ENCODE results near the gene HSD17B2. TPM values are rescaled to one million over a fixed set of nuclear protein-coding genes. Genes with fewer than 3 reads are reported as not detected.

Gene HSD17B2
- total RNA-seq, 2 donors from 2014 or later: not detected

DNA sequence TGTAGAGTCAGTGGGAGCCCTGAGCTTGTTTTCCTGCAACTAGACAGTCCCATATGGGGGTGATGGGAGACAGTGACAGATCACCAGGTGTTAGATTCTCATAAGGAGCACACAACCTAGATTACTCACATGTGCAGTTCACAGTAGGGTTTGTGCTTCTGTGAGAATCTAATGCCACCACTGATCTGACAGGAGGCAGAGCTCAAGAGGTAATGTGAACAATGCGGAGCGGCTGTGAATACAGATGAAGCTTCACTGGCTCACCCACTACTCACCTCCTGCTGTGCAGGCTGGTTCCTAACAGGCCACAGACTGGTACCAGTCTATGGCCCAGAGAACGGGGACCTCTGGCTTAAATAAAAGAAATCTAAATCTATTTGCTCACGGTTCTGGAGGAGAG, 10.2 kb upstream of the HSD17B2 start:
- Histone ChIP-seq H3K9me3 (no peaks in the 10 kb centered on the region), H3K27ac (no peak overlapping the region), H3K4me1 (ENCODE audit: control insufficient read depth in 1 of 2, low read depth in 2 of 2) (no peaks in the 10 kb centered on the region), H3K27me3 (replicated peaks; ENCODE audit: insufficient read depth) (no peaks in the 10 kb centered on the region), H3K4me3 (no peak overlapping the region), H3K36me3 (no peaks in the 10 kb centered on the region)
- TF ChIP-seq, protein P1, sequence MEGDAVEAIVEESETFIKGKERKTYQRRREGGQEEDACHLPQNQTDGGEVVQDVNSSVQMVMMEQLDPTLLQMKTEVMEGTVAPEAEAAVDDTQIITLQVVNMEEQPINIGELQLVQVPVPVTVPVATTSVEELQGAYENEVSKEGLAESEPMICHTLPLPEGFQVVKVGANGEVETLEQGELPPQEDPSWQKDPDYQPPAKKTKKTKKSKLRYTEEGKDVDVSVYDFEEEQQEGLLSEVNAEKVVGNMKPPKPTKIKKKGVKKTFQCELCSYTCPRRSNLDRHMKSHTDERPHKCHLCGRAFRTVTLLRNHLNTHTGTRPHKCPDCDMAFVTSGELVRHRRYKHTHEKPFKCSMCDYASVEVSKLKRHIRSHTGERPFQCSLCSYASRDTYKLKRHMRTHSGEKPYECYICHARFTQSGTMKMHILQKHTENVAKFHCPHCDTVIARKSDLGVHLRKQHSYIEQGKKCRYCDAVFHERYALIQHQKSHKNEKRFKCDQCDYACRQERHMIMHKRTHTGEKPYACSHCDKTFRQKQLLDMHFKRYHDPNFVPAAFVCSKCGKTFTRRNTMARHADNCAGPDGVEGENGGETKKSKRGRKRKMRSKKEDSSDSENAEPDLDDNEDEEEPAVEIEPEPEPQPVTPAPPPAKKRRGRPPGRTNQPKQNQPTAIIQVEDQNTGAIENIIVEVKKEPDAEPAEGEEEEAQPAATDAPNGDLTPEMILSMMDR (IDR thresholded peaks at IDR 0.05): no peak
- DNase-seq (ENCODE audit: low spot score) (no peak), ATAC-seq (ENCODE audit: insufficient number of reproducible peaks, low FRiP score, low read depth) (no peak)

DNA sequence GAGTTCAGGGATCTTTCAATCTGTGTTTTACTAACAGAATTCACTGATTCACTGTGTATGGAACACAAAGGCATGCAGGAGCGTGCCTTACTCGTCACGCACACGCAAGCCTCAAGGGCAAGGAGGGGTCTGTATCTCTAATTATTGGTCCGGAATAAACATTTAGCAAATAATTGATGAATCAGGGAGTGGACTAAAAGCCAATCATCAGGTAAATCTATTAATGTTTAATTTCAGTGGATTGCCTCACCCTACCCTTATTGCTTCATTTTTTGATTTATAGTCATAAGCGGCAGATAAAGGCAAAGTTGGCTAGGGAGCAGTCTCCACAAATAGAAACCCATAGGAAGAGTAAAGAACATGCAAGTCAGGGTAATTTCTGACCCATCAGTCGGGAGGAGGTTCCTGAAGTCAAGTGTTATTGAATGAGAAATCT, 7.4 kb upstream of the HSD17B2 start:
- TF ChIP-seq, protein P1 (IDR thresholded peaks at IDR 0.05): no peak
- H3K27ac ChIP-seq: no peak overlapping the region
- DNase-seq (ENCODE audit: low spot score) (no peak), ATAC-seq (ENCODE audit: insufficient number of reproducible peaks, low FRiP score, low read depth) (no peak)
- no peaks in the 10 kb centered on the region for H3K4me1 ChIP-seq (ENCODE audit: control insufficient read depth in 1 of 2, low read depth in 2 of 2)
- H3K36me3 ChIP-seq: no peaks in the 10 kb centered on the region
- no peaks in the 10 kb centered on the region for H3K9me3 ChIP-seq
- no peak overlapping the region for H3K4me3 ChIP-seq
- H3K27me3 ChIP-seq (replicated peaks; ENCODE audit: insufficient read depth): no peaks in the 10 kb centered on the region

DNA sequence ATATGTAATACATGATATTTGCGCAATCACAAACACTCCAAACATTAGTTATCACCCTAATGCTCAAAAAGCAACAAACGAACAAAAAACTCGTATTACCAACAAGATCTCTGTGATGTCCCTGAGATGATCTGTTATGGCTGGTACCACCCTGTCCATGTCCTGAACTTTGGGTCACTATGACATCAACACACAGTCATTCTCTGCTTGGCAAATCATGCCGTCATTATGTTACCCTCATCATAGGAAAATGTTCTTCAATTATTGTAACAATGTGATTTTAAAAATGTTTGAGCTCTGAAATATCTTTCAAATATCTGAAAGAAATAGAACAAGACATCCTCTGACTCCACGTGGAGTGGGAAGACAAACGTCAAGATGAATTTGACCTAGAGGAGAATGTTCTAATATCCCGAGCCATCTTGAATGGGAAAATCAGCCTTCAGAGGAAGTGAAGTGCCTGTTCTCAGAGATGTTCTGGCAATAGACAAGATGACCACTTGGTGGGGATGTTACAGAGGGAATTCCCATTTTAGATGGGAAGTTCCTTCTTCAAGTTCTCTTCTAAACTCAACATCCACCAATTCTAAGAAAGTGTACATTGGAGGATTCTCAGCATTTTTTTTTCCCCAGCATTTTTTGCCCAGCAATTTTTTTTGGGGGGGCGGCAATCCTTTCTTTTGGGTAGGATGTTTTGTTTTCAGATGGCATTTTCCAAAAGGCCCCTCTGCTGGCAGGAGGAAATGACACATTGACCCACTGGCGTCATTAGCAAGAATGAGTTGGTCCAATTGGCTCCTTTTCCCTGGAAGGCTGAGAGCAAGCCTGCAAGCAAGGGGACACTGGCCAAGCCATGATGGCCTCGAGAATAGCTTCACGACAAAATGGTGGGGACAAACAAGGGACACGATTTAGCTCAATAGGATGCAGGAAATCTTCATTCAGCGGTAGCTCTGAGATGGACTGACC, 3.7 kb upstream of the HSD17B2 start:
- ATAC-seq (ENCODE audit: insufficient number of reproducible peaks, low FRiP score, low read depth): no peak
- no peaks in the 10 kb centered on the region for H3K36me3 ChIP-seq
- H3K4me1 ChIP-seq (ENCODE audit: control insufficient read depth in 1 of 2, low read depth in 2 of 2): no peaks in the 10 kb centered on the region
- no peaks in the 10 kb centered on the region for H3K9me3 ChIP-seq
- no peaks in the 10 kb centered on the region for H3K27me3 ChIP-seq (replicated peaks; ENCODE audit: insufficient read depth)
- no peak overlapping the region for H3K4me3 ChIP-seq
- DNase-seq (ENCODE audit: low spot score): no peak
- H3K27ac ChIP-seq: no peak overlapping the region
- TF ChIP-seq, protein P1 (IDR thresholded peaks at IDR 0.05): no peak

DNA sequence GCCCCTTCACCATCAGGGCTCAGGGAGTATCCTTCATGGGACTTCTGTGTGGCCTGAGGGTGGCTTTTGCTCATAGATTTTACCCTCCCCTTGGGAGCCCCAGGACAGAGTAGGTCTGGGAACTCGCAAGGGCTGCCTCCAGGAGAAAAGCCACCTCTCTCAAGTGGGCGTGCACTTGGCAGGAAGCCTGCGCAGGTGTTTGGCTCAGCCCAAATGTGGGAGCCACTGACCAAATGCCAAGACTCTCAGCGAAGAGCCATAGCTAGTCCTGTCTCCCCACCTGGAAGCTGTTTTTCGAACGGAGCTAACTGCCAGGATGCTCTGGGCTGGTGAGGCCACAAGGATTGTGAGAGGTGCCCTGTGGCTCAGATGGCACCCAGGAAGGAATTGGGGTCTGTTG, 2.0 kb upstream of the HSD17B2 start:
- no peak for ATAC-seq (ENCODE audit: insufficient number of reproducible peaks, low FRiP score, low read depth)

DNA sequence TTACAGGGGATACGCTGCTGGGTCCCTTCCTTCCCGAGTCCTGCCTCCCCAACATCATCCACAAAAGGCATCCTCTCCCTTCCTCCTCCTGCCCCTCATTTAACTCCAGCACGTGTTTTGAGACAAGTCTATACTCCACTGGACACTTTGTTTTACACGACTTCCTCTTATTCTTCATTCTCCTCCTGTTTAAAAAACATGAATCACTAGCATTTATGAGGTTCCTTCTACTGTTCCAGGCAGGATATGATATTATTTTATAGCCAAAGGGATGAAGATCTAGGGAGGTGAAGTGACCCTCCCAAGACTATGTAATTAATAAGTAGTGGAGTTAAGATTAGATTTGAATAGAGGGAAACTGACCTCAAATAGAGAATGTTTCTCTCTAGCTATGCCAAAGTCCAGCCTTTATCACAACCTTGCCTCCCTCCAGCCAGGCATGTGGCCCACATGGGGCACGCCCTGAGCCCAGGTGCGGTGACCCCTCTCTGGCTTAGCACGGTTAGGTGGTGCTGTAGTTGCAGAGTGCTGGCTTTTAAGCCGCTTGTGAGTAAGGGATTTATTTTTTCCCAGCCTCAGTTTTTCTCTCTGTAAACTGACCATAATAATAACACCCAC, 1.3 kb upstream of the HSD17B2 start:
- H3K9me3 ChIP-seq: no peaks in the 10 kb centered on the region
- H3K4me3 ChIP-seq: no peak overlapping the region
- H3K27ac ChIP-seq: no peak overlapping the region
- no peak for DNase-seq (ENCODE audit: low spot score)
- TF ChIP-seq, protein P1 (IDR thresholded peaks at IDR 0.05): no peak
- no peaks in the 10 kb centered on the region for H3K27me3 ChIP-seq (replicated peaks; ENCODE audit: insufficient read depth)
- no peak for ATAC-seq (ENCODE audit: insufficient number of reproducible peaks, low FRiP score, low read depth)
- no peaks in the 10 kb centered on the region for H3K36me3 ChIP-seq
- no peaks in the 10 kb centered on the region for H3K4me1 ChIP-seq (ENCODE audit: control insufficient read depth in 1 of 2, low read depth in 2 of 2)

More for the DNA sequence above, 2.0 kb upstream of the HSD17B2 start:
- Histone ChIP-seq H3K4me3 (no peak overlapping the region), H3K9me3 (no peaks in the 10 kb centered on the region), H3K27ac (no peak overlapping the region), H3K27me3 (replicated peaks; ENCODE audit: insufficient read depth) (no peaks in the 10 kb centered on the region), H3K4me1 (ENCODE audit: control insufficient read depth in 1 of 2, low read depth in 2 of 2) (no peaks in the 10 kb centered on the region), H3K36me3 (no peaks in the 10 kb centered on the region)
- TF ChIP-seq, protein P1 (IDR thresholded peaks at IDR 0.05): no peak
- no peak for DNase-seq (ENCODE audit: low spot score)

All from thoracic aorta (tissue), 2 donors.